Hindlimb muscle (tissue), 1 donor: Measurements from ENCODE around the gene TSEN54. TPM values are rescaled to one million over a fixed set of nuclear protein-coding genes. Genes with fewer than 3 reads are reported as not detected.
A peak's percentile ranks its signal among the peaks of the same experiment; 100 is the strongest.

ENCODE experiments used
- DNase-seq: peaks from one replicate; pipeline ENCODE4 v3.0.0-alpha.2; 2013
- polyA plus RNA-seq: library from polyadenylated mRNA; unstranded; fragments of 120-200 nt; gene quantifications from one replicate; pipeline ENCODE4 v1.2.1, GENCODE V29; 2013; ENCODE audit not compliant: insufficient read length

TSEN54 gene
- polyA plus RNA-seq, 1 donor = 27.0 TPM

DNA sequence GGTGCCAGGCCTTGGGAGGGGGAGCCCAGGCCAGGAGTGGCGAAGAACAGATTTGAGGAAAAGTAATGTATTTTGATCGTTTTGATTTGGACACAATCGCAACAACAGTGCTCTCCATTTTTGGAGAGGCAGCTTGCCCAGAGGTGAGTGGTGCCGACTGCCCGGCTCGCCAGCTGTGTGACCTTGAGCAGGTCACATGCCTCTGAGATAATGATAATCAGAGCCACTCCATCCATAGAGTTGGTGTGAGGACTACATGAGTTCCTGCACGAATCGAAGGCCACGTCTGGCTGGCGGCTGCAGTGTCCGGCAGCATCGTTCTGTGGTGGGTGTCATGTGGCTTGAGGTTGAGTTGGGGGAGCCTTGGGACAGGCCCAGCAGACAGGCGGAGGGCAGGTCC is 29.9 kb downstream of the TSEN54 start:
- no peak for DNase-seq

DNA sequence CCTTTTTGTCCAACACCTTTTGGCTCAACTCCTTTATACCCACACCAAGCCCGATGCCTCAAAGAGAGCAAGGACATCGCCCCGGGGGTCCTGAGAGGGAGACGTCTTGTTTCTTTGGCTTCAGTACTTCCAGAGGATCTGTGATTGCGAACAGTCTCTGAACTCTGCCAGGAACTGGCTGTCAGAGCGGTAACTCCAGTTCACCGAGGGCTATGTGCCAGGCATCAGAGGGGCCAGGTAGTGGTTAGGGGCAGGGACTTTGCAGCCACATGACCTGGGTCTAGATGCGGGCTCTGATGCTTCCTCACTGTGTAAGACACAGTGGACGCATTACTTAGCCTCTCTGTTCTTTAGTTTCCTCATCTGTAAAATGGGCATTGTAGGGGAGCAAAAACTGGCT is 30.8 kb downstream of the TSEN54 start:
- DNase-seq = no peak

DNA sequence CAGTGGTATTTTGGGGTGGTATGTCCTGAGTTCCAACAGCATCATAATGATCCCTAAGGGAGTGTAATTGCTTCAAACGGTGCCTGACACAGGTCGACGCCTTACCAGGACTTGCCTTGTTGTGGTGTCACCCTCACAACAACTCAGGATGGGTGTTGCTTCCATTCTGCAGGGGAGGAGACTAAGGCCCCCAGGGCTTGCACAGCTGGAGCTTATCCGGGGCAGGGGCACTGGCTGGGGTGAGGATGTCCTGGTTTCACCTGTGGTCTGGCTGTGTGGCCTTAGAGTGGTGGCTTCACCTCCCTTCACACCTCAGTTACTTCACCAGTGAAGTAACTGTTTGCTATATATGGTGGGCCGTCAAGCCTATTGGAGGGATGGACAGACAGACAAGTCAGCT is 32.5 kb downstream of the TSEN54 start:
- DNase-seq = no peak

DNA sequence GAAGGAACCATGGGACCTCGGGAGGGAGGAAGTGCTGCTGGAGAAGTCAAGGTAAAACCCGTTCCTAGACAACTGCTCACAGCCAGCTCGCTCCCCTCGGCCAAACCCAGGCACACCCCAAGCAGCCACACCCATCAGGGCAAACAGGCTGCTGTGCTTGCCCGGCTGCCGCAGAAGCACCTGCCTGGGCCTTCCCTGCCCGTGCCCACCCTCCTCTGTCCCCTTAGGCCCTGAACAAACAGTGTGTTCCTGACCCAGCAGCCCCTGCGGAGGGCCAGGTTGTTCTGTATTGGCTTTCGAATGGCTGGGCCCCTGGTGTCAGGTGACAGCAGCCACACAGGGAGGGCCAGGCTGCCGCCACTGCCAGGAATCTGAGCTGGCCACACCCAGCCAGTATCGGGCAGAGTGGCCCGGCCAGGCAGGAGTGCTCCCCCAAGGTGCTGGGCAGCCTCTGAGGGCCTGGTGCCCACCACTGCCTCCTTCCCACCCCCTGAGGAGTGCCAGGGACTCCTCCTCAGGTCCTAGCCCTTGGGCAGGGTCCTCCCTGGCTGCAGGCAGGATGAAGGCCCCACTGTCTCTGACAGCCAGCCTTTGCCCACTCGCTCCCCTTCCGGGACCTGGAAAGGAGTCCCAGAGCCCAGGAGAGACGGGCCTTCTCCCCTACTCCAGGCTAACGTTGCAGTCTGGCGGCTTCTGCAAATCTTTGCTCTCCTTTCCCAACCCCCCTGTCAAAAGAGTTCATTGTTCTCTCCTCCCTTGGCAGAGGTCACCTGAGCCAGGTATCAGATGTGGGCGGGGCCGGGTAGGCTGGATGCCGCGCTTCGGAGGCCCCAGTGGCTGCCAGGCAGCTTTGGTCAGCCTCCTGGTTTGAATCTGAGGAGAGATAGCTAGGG is 33.2 kb downstream of the TSEN54 start:
- DNase-seq = no peak

GRCh38 chr17:75550139-75550465 is 33.8 kb downstream of the TSEN54 start:
- DNase-seq = no peak

- DNase-seq = no peak
Measured at GRCh38 chr17:75551266-75551665, 34.9 kb downstream of the TSEN54 start.

- DNase-seq = peak; percentile 60
Measured at GRCh38 chr17:75552425-75553294, 36.3 kb downstream of the TSEN54 start.

DNA sequence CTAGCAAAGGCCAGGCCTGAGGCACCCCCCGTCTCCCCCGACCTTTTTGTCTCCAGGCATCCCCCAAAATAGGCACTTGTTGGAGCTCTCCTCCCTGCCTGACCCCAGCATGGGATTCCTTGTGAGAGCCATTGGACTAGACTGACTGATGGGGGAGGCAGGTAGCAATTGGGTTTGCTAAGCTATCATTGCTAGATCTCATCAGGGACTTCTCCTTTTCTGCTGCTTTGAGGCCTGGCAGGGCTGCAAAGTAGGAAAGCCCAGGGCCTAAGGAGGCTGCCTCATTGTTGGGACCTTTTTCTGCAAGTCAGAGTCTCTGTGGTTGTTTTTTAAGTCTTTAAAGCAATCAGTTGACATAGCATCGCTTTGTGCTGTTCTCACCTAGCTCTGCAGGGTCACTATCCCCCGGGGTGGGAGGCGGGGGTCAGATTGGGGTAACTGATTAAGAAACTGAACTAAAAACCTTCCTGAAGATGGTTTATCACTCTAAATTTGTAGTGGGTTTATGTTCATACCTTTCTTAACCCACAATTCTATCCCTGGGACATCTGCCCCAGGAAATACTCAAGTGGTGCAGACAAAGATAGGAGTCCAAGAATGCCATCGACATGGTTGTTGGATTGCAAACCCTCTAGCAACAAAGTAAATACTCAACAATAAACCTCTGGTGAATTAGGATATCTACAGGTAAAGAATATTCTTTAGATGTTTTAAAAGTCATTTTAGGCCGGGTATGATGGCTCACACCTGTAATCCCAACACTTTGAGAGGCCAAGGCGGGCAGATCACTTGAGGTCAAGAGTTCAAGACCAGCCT is 37.2 kb downstream of the TSEN54 start:
- DNase-seq = no peak

- no peak for DNase-seq
Measured at GRCh38 chr17:75555679-75556153, 39.4 kb downstream of the TSEN54 start.

DNA sequence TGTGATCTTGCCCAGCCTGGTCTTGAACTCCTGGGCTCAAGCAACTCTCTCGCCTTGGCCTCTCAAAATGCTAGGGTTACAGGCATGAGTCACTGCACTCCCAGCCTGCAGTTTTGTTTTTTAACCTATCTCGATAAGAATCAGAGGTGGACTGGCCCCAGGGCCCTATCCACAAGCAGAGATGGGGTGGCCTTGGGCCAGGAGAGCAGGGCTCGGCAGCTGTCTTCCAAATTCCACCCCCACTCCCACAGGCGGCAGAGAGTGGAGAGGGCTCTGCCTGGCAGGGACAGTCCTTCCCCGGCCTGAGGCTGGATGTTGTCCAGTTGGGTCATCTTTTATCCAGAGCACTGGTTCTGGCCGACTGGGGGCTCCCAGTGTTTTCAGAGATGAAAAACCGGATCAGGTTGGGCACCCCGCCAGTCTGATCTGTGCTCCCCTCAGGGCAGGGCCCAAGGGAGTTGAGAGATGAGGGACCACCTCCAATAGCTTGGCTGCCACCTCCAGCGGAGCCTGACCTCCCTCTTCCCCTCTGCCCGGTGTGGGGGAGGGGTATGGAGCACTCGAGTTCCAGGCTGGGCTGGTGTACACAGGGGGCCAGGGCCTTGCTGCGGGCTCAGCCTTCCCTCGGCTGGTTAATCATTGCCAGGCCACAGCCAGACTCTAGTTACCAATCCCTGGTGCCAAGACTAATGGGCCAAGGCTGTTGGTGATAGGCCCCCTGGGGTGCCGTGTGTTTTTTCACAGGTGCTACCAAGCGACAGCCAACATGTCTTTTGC is 40.9 kb downstream of the TSEN54 start:
- no peak for DNase-seq

- no peak for DNase-seq
Measured at GRCh38 chr17:75557852-75558665, 41.7 kb downstream of the TSEN54 start.

- no peak for DNase-seq
Measured at GRCh38 chr17:75558666-75559530, 42.6 kb downstream of the TSEN54 start.

DNA sequence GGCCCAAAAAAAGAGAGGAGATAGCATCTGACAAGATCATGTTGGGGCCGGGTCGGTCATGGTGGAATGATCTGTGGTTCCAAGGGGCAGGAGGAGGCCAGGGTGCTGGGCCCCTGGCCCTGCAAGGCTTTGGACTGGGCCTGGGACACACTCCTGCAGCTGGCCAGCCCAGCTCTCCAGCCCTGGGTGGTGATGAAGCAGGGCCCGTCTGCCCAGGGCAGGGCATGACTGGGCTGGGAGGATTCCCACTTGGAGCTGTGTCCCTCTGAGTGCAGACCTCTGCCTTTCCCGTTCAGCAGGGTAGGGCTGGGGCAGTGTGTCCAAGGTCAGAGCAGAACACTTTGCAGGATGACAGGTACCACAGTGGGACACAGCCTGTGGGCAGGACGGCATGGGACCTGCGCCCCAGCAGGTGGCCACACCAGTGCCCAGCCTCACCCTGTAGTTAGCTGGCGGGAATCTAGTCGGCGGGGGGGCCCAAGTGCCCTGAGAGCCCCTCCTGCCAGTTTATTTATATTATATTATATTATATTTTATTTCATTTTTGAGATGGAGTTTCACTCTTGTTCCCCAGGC is 43.7 kb downstream of the TSEN54 start:
- DNase-seq = no peak

- no peak for DNase-seq
Measured at GRCh38 chr17:75561927-75562603, 45.7 kb downstream of the TSEN54 start.

- no peak for DNase-seq
Measured at GRCh38 chr17:75563063-75563758, 46.9 kb downstream of the TSEN54 start.

DNA sequence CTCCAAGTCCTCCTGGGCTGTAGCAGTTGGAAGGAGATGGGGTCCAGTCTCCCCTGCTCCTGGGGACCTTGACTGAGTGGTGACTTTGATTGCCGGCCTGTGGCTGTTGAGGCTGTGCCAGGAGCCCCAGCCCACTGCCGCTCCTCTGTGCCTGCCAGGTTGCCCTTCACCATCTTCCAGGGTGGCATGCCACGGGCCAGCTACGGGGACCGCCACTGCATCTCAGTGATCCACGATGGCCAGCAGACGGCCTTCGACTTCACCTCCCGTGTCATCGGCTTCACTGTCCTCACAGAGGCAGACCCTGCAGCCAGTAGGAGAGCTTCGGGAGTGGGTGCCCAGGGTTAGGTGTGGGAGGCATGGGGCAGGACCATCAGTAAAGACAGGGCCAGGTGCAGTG is 47.9 kb downstream of the TSEN54 start:
- DNase-seq = no peak

DNA sequence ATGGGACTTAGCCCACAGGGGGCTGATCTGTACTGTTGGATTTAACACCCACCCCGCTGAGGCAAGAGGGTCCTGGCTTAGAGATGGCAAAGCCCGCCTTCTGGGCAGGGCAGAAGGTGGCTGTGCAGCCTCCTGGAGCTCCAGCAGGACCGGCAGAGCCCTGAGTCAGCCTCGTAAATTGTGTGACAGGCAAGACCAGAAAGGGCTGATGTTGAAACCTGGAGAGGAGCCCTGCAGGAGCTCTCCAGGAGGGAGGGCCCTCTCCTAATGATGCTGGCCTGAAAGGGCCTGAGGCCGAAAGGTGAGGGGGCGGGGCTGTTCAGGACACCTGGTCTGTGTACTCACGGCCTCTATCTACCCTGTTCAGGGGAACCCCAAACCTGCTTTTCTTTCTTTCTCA is 48.7 kb downstream of the TSEN54 start:
- no peak for DNase-seq

DNA sequence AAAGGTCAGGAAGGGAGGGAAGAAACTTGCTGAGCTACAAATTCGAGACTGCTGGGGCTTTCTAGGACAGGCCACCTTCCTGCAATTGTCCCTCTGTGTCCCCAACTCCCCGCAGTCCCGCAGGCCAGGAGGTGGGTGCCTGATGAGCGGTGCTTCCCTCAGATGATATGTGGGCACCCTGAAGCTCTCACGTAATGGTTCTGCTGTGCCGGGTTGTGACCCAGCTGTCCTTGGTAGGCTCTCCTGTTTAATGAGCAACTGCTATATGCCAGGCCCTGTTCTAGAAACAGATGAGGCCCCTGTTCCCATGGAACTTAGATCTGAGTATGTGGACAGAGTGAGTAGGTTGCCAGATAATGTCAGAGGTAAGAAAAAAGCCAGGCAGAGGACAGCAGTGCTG is 49.3 kb downstream of the TSEN54 start:
- DNase-seq = no peak
